Calu3 (cell line): Measurements from ENCODE around the gene VAT1. TPM values are rescaled to one million over a fixed set of nuclear protein-coding genes. Genes with fewer than 3 reads are reported as not detected.

Experiments
- Bru-seq: library from RNA; stranded (reverse); fragments of 400-500 nt; gene quantifications from one replicate; lab custom pipeline; 2021; lab: Mats Ljungman, UMichigan
- BruChase-seq, 2 experiments: library from RNA; stranded (reverse); fragments of 400-500 nt; gene quantifications; one replicate each; lab custom pipeline; 2021; lab: Mats Ljungman, UMichigan
- BruUV-seq: library from RNA; stranded (reverse); fragments of 400-500 nt; replicated peaks from 2 replicates; lab custom pipeline; 2021; lab: Mats Ljungman, UMichigan
- CTCF ChIA-PET: fragments of 300-600 bp; sonication (Branson Sonifier 250); formaldehyde crosslinking; loops from one replicate; lab custom pipeline; 2022; ENCODE audit warnings: antibody characterized with exemption; lab: Charles Lee
- DNase-seq: peaks from one replicate; pipeline ENCODE4 v3.0.0; 2022
- H3K27ac Mint-ChIP-seq: one replicate; pipeline ENCODE4 v1.8.0; 2022; ENCODE audit warnings: mixed read lengths; ENCODE audit not compliant: unreplicated experiment
- H3K27me3 Mint-ChIP-seq: one replicate; pipeline ENCODE4 v1.8.0; 2022; ENCODE audit warnings: mixed read lengths; ENCODE audit not compliant: unreplicated experiment
- H3K36me3 Mint-ChIP-seq: one replicate; pipeline ENCODE4 v1.8.0; 2022; ENCODE audit warnings: mild to moderate bottlenecking, moderate library complexity, mixed read lengths; ENCODE audit not compliant: insufficient read depth, unreplicated experiment
- H3K4me1 Mint-ChIP-seq: one replicate; pipeline ENCODE4 v1.8.0; 2022; ENCODE audit warnings: mild to moderate bottlenecking, low read depth, mixed read lengths; ENCODE audit not compliant: unreplicated experiment
- H3K4me3 Mint-ChIP-seq: one replicate; pipeline ENCODE4 v1.8.0; 2022; ENCODE audit warnings: mild to moderate bottlenecking, low read depth, moderate library complexity, mixed read lengths; ENCODE audit not compliant: unreplicated experiment
- H3K9me3 Mint-ChIP-seq: one replicate; pipeline ENCODE4 v1.8.0; 2022; ENCODE audit warnings: low read depth, mixed read lengths; ENCODE audit not compliant: unreplicated experiment
- CTCF ChIP-seq: fragments of 200-600 bp; IDR thresholded peaks from one replicate; pipeline ENCODE4 v1.8.0; 2022; ENCODE audit warnings: antibody characterized with exemption; ENCODE audit not compliant: unreplicated experiment
- intact Hi-C: fragments of 100-400 bp; cut with micrococcal nuclease; formaldehyde crosslinking; loops from one replicate; pipeline ENCODE4 v1.10.0; 2022; ENCODE audit not compliant: unreplicated experiment
- long read RNA-seq: library from polyadenylated mRNA; stranded (forward); transcript quantifications from one replicate; pipeline ENCODE4 v2.0.0, GENCODE V29; 2022
- total RNA-seq: library from RNA; stranded (reverse); gene quantifications from 2 replicates; pipeline ENCODE4 v1.2.3, GENCODE V29; 2022

VAT1 gene
- total RNA-seq = 149 and 156 TPM in 2 replicates
- percentile 64 among the genes with signal in this experiment for Bru-seq, nascent RNA
- percentile 93 among the genes with signal in this experiment for BruChase-seq, experiment 1, labeled RNA remaining after a 6-hour chase
- percentile 83 among the genes with signal in this experiment for BruChase-seq, experiment 2, labeled RNA remaining after a 2-hour chase
- long read RNA-seq, transcript VAT1-201 (6 exons, 2,734 nt) = major isoform, 115 of 168 reads
- long read RNA-seq, partial matches to known transcripts = 5 of 168 reads
- long read RNA-seq, other reads (novel, unspliced or antisense) = 48 of 168 reads

- CTCF ChIA-PET = interaction anchor here (0.7 to 2.4 kb wide), 6 partner anchors 11 to 1700 kb away, joined by 3 to 15 read pairs (median 5); partner anchors contain the start of genes IFI35 and RPL27
Measured at GRCh38 chr17:43021741-43022512, at the start of gene VAT1. TSS of gene VAT1 (minus strand) at chr17:43022385. CDS start at chr17:43022322, 63 bp downstream.

GRCh38 chr17:43070872-43071271 is 48.7 kb upstream of the VAT1 start:
- Mint-ChIP-seq H3K9me3 (no peaks in the 10 kb centered on the region), H3K4me3 (no peak overlapping the region), H3K27me3 (no peaks in the 10 kb centered on the region), H3K4me1 (no peaks in the 10 kb centered on the region), H3K36me3 (peaks cover 24% of the 10 kb centered on the region), H3K27ac (no peak overlapping the region)
- intact Hi-C loops = no loop called here
- BruUV-seq = no TSS peak
- CTCF ChIA-PET = interaction anchor here (0.5 to 0.6 kb wide), 2 partner anchors 13 to 322 kb away, joined by 3 read pairs; no protein-coding TSS in a partner anchor
- DNase-seq = no peak
- no peak for TF ChIP-seq CTCF

More at GRCh38 chr17:43021741-43022512, at the start of gene VAT1:
- DNase-seq = peak; percentile 88
- peak within 1 kb of the TSS; percentile 71 for H3K27ac Mint-ChIP-seq
- no peak for TF ChIP-seq CTCF
- intact Hi-C loops = loop anchor here (5.0 to 10.0 kb wide), 2 partner anchors 150 to 323 kb away; partner anchors contain the start of gene NBR1
- H3K4me1 Mint-ChIP-seq = peaks cover 33% of the 10 kb centered on the region
- H3K9me3 Mint-ChIP-seq = no peaks in the 10 kb centered on the region
- H3K4me3 Mint-ChIP-seq = peak within 1 kb of the TSS; percentile 97
- peaks cover 68% of the 10 kb centered on the region for H3K36me3 Mint-ChIP-seq
- peaks cover 18% of the 10 kb centered on the region for H3K27me3 Mint-ChIP-seq
- no TSS peak for BruUV-seq

- H3K4me3 Mint-ChIP-seq = no peak overlapping the region
- no peak for TF ChIP-seq CTCF
- CTCF ChIA-PET = interaction anchor here (0.6 kb wide), 1 partner anchor 12 kb away, joined by 3 read pairs; no protein-coding TSS in a partner anchor
- no peak for DNase-seq
- no peak overlapping the region for H3K27ac Mint-ChIP-seq
- no peaks in the 10 kb centered on the region for H3K27me3 Mint-ChIP-seq
- H3K9me3 Mint-ChIP-seq = no peaks in the 10 kb centered on the region
- intact Hi-C loops = no loop called here
- H3K4me1 Mint-ChIP-seq = no peaks in the 10 kb centered on the region
- peaks cover 28% of the 10 kb centered on the region for H3K36me3 Mint-ChIP-seq
- no TSS peak for BruUV-seq
Measured at GRCh38 chr17:43070257-43070656, 48.1 kb upstream of the VAT1 start.

- no TSS peak for BruUV-seq
- Mint-ChIP-seq H3K9me3 (no peaks in the 10 kb centered on the region), H3K36me3 (peaks cover 28% of the 10 kb centered on the region), H3K4me3 (no peak overlapping the region), H3K27me3 (no peaks in the 10 kb centered on the region), H3K4me1 (no peaks in the 10 kb centered on the region), H3K27ac (no peak overlapping the region)
- DNase-seq = no peak
- TF ChIP-seq CTCF = no peak
- intact Hi-C loops = no loop called here
- CTCF ChIA-PET = no interaction called here
Measured at GRCh38 chr17:43069368-43069898, 47.2 kb upstream of the VAT1 start.
